ENCODE data around the gene CD300LD.

The CD300LD gene

DNA sequence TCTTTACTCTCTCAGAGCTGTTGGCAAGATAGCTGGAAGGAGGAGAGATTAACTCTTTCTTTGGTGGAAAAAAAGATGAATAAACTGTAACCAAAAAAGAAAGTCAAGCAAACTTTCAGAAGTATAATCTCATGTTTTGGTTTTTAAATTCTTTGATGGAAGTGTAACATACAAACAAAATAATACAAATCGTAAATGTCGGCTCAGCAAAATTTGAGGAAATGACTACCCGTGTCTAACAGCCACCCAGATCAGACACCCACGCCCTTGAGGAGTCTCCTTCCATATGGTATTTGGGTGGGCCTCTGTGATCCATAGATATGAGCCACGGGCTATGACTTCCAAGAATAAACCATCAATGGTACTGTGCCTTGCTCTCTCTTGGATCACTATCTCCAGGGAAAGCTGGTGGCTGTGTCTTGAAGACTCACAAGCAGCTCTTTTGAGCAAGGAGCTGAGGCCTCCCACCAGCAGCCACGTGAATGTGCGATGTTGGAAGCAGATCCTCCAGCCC is 36.6 kb downstream of the CD300LD start:
- no peaks in the 10 kb centered on the region for H3K27me3 ChIP-seq (ENCODE audit: insufficient read depth, low read length)
- H3K27ac ChIP-seq (ENCODE audit: low read depth, low read length) = no peak overlapping the region
- H3K4me1 ChIP-seq (ENCODE audit: control insufficient read depth in 1 of 2, insufficient read depth in 2 of 2, low read length in 2 of 2) = no peaks in the 10 kb centered on the region
- no peak overlapping the region for H3K18ac ChIP-seq (ENCODE audit: low read length)
- no peak for DNase-seq
- no peak overlapping the region for H2AK5ac ChIP-seq (ENCODE audit: low read length)
- no peak overlapping the region for H2BK120ac ChIP-seq (ENCODE audit: insufficient read depth, low read length, poor library complexity)
- no peak overlapping the region for H3K4ac ChIP-seq (ENCODE audit: low read depth, low read length)
- H2AFZ ChIP-seq (ENCODE audit: insufficient read depth, low read length, poor library complexity) = no peak overlapping the region
- H4K8ac ChIP-seq (ENCODE audit: low read depth, low read length) = no peak overlapping the region
- no peaks in the 10 kb centered on the region for H3K36me3 ChIP-seq (ENCODE audit: control insufficient read depth in 1 of 2, insufficient read depth in 2 of 2, low read length in 2 of 2)
- no peak overlapping the region for H3K4me2 ChIP-seq (ENCODE audit: low read length)
- H3K14ac ChIP-seq (ENCODE audit: low read length) = no peak overlapping the region
- no peak overlapping the region for H2BK5ac ChIP-seq (ENCODE audit: low read depth, low read length, poor library complexity)
- no peak overlapping the region for H3K9ac ChIP-seq (ENCODE audit: low read length)
- no CpG with 5 or more reads among the region's 7 CpGs for WGBS (ENCODE audit: extremely low coverage, insufficient coverage, insufficient read length)
- no peak overlapping the region for H3K4me3 ChIP-seq (ENCODE audit: low read depth, low read length)
- no peak overlapping the region for H2BK12ac ChIP-seq (ENCODE audit: low read length)
- H3K79me1 ChIP-seq (ENCODE audit: low read length) = no peaks in the 10 kb centered on the region
- H4K12ac ChIP-seq (ENCODE audit: low read depth, low read length) = no peak overlapping the region
- H3K23ac ChIP-seq (ENCODE audit: low read length) = no peak overlapping the region
- H4K91ac ChIP-seq (ENCODE audit: low read depth, low read length) = no peak overlapping the region
- no peaks in the 10 kb centered on the region for H3K9me3 ChIP-seq (ENCODE audit: insufficient read depth, low read depth, low read length)
- no peaks in the 10 kb centered on the region for H3K79me2 ChIP-seq (ENCODE audit: control insufficient read depth, insufficient read depth, low read length, poor library complexity)

GRCh38 chr17:74554909-74555308 is 37.2 kb downstream of the CD300LD start:
- Histone ChIP-seq H2AK5ac (ENCODE audit: low read length) (no peak overlapping the region), H2BK5ac (ENCODE audit: low read depth, low read length, poor library complexity) (no peak overlapping the region), H4K91ac (ENCODE audit: low read depth, low read length) (no peak overlapping the region), H3K9ac (ENCODE audit: low read length) (no peak overlapping the region), H4K8ac (ENCODE audit: low read depth, low read length) (no peak overlapping the region), H4K12ac (ENCODE audit: low read depth, low read length) (no peak overlapping the region), H3K14ac (ENCODE audit: low read length) (no peak overlapping the region), H3K36me3 (ENCODE audit: control insufficient read depth in 1 of 2, insufficient read depth in 2 of 2, low read length in 2 of 2) (no peaks in the 10 kb centered on the region), H3K79me2 (ENCODE audit: control insufficient read depth, insufficient read depth, low read length, poor library complexity) (no peaks in the 10 kb centered on the region), H3K27me3 (ENCODE audit: insufficient read depth, low read length) (no peaks in the 10 kb centered on the region), H3K27ac (ENCODE audit: low read depth, low read length) (no peak overlapping the region), H3K4me3 (ENCODE audit: low read depth, low read length) (no peak overlapping the region), H3K18ac (ENCODE audit: low read length) (no peak overlapping the region), H3K4ac (ENCODE audit: low read depth, low read length) (no peak overlapping the region), H2BK120ac (ENCODE audit: insufficient read depth, low read length, poor library complexity) (no peak overlapping the region), H3K4me1 (ENCODE audit: control insufficient read depth in 1 of 2, insufficient read depth in 2 of 2, low read length in 2 of 2) (no peaks in the 10 kb centered on the region), H3K4me2 (ENCODE audit: low read length) (no peak overlapping the region), H2AFZ (ENCODE audit: insufficient read depth, low read length, poor library complexity) (no peak overlapping the region), H3K23ac (ENCODE audit: low read length) (no peak overlapping the region), H2BK12ac (ENCODE audit: low read length) (no peak overlapping the region), H3K79me1 (ENCODE audit: low read length) (no peaks in the 10 kb centered on the region), H3K9me3 (ENCODE audit: insufficient read depth, low read depth, low read length) (no peaks in the 10 kb centered on the region)
- no peak for DNase-seq
- WGBS (ENCODE audit: extremely low coverage, insufficient coverage, insufficient read length) = no CpG with 5 or more reads among the region's 6 CpGs

GRCh38 chr17:74552037-74552436 is 40.0 kb downstream of the CD300LD start:
- DNase-seq = peak; percentile 52 to 76
- Histone ChIP-seq H2BK5ac (ENCODE audit: low read depth, low read length, poor library complexity) (no peak overlapping the region), H3K9ac (ENCODE audit: low read length) (no peak overlapping the region), H4K8ac (ENCODE audit: low read depth, low read length) (no peak overlapping the region), H4K91ac (ENCODE audit: low read depth, low read length) (no peak overlapping the region), H3K4me1 (ENCODE audit: control insufficient read depth in 1 of 2, insufficient read depth in 2 of 2, low read length in 2 of 2) (no peaks in the 10 kb centered on the region), H2BK12ac (ENCODE audit: low read length) (no peak overlapping the region), H3K4me3 (ENCODE audit: low read depth, low read length) (no peak overlapping the region), H3K4ac (ENCODE audit: low read depth, low read length) (no peak overlapping the region), H3K23ac (ENCODE audit: low read length) (no peak overlapping the region), H2AFZ (ENCODE audit: insufficient read depth, low read length, poor library complexity) (no peak overlapping the region), H3K9me3 (ENCODE audit: insufficient read depth, low read depth, low read length) (no peaks in the 10 kb centered on the region), H3K79me2 (ENCODE audit: control insufficient read depth, insufficient read depth, low read length, poor library complexity) (no peaks in the 10 kb centered on the region), H3K36me3 (ENCODE audit: control insufficient read depth in 1 of 2, insufficient read depth in 2 of 2, low read length in 2 of 2) (no peaks in the 10 kb centered on the region), H2AK5ac (ENCODE audit: low read length) (no peak overlapping the region), H3K27me3 (ENCODE audit: insufficient read depth, low read length) (no peaks in the 10 kb centered on the region), H3K4me2 (ENCODE audit: low read length) (no peak overlapping the region), H4K12ac (ENCODE audit: low read depth, low read length) (no peak overlapping the region), H3K27ac (ENCODE audit: low read depth, low read length) (no peak overlapping the region), H3K79me1 (ENCODE audit: low read length) (no peaks in the 10 kb centered on the region), H3K18ac (ENCODE audit: low read length) (no peak overlapping the region), H3K14ac (ENCODE audit: low read length) (no peak overlapping the region), H2BK120ac (ENCODE audit: insufficient read depth, low read length, poor library complexity) (no peak overlapping the region)
- no CpG with 5 or more reads among the region's 7 CpGs for WGBS (ENCODE audit: extremely low coverage, insufficient coverage, insufficient read length)

GRCh38 chr17:74550602-74551001 is 41.5 kb downstream of the CD300LD start:
- H3K36me3 ChIP-seq (ENCODE audit: control insufficient read depth in 1 of 2, insufficient read depth in 2 of 2, low read length in 2 of 2) = no peaks in the 10 kb centered on the region
- H2BK5ac ChIP-seq (ENCODE audit: low read depth, low read length, poor library complexity) = no peak overlapping the region
- H3K27me3 ChIP-seq (ENCODE audit: insufficient read depth, low read length) = no peaks in the 10 kb centered on the region
- no peak overlapping the region for H4K12ac ChIP-seq (ENCODE audit: low read depth, low read length)
- H3K27ac ChIP-seq (ENCODE audit: low read depth, low read length) = no peak overlapping the region
- H3K9me3 ChIP-seq (ENCODE audit: insufficient read depth, low read depth, low read length) = no peaks in the 10 kb centered on the region
- DNase-seq = no peak
- H3K79me1 ChIP-seq (ENCODE audit: low read length) = no peaks in the 10 kb centered on the region
- H3K14ac ChIP-seq (ENCODE audit: low read length) = no peak overlapping the region
- no peak overlapping the region for H3K4me3 ChIP-seq (ENCODE audit: low read depth, low read length)
- H2BK120ac ChIP-seq (ENCODE audit: insufficient read depth, low read length, poor library complexity) = no peak overlapping the region
- H3K4ac ChIP-seq (ENCODE audit: low read depth, low read length) = no peak overlapping the region
- H3K4me2 ChIP-seq (ENCODE audit: low read length) = no peak overlapping the region
- WGBS (ENCODE audit: extremely low coverage, insufficient coverage, insufficient read length) = no CpG with 5 or more reads among the region's 15 CpGs
- no peak overlapping the region for H3K23ac ChIP-seq (ENCODE audit: low read length)
- H2BK12ac ChIP-seq (ENCODE audit: low read length) = no peak overlapping the region
- H3K9ac ChIP-seq (ENCODE audit: low read length) = no peak overlapping the region
- no peak overlapping the region for H3K18ac ChIP-seq (ENCODE audit: low read length)
- H3K79me2 ChIP-seq (ENCODE audit: control insufficient read depth, insufficient read depth, low read length, poor library complexity) = no peaks in the 10 kb centered on the region
- no peak overlapping the region for H2AFZ ChIP-seq (ENCODE audit: insufficient read depth, low read length, poor library complexity)
- no peak overlapping the region for H2AK5ac ChIP-seq (ENCODE audit: low read length)
- H4K91ac ChIP-seq (ENCODE audit: low read depth, low read length) = no peak overlapping the region
- no peaks in the 10 kb centered on the region for H3K4me1 ChIP-seq (ENCODE audit: control insufficient read depth in 1 of 2, insufficient read depth in 2 of 2, low read length in 2 of 2)
- no peak overlapping the region for H4K8ac ChIP-seq (ENCODE audit: low read depth, low read length)

Measured in trophoblast cell (in vitro differentiated cells and primary cell).